Stimulated activated CD8-positive, alpha-beta memory T cell treated with anti-CD3 and anti-CD28 coated beads, Interleukin-4, amount 100 ng/mL, for 24 hours (primary cell): ENCODE data around the gene LGI1.

Experiments
- DNase-seq: peaks from one replicate; pipeline ENCODE4 v3.0.0-alpha.2; 2020; ENCODE audit warnings: low read depth

The LGI1 gene

GRCh38 chr10:93757801-93758507 lies at the start of gene LGI1:
TSS of gene LGI1 (plus strand) at chr10:93757936. CDS start at chr10:93758145, 209 bp downstream.
- DNase-seq, result no peak

GRCh38 chr10:93710333-93710909 lies 47.3 kb upstream of the LGI1 start:
- DNase-seq, result no peak

- no peak for DNase-seq
Measured at GRCh38 chr10:93711891-93712290, 45.8 kb upstream of the LGI1 start.

- no peak for DNase-seq
Measured at GRCh38 chr10:93712593-93712992, 45.1 kb upstream of the LGI1 start.

- no peak for DNase-seq
Measured at GRCh38 chr10:93715345-93715744, 42.4 kb upstream of the LGI1 start.

GRCh38 chr10:93716766-93717165 lies 41.0 kb upstream of the LGI1 start:
- DNase-seq, result no peak

- DNase-seq, result no peak
Measured at GRCh38 chr10:93718937-93719725, 38.6 kb upstream of the LGI1 start.

GRCh38 chr10:93719901-93720300 lies 37.8 kb upstream of the LGI1 start:
- no peak for DNase-seq

GRCh38 chr10:93722550-93722949 lies 35.2 kb upstream of the LGI1 start:
- DNase-seq, result no peak

- DNase-seq, result no peak
Measured at GRCh38 chr10:93723153-93723552, 34.6 kb upstream of the LGI1 start.

GRCh38 chr10:93726024-93726423 lies 31.7 kb upstream of the LGI1 start:
- DNase-seq, result no peak

GRCh38 chr10:93741367-93741766 lies 16.4 kb upstream of the LGI1 start:
- DNase-seq, result no peak

GRCh38 chr10:93742633-93743349 lies 14.9 kb upstream of the LGI1 start:
- DNase-seq, result no peak

GRCh38 chr10:93745408-93746065 lies 12.2 kb upstream of the LGI1 start:
- DNase-seq, result no peak

- DNase-seq, result no peak
Measured at GRCh38 chr10:93746844-93747284, 10.9 kb upstream of the LGI1 start.

GRCh38 chr10:93749218-93749799 lies 8.4 kb upstream of the LGI1 start:
- no peak for DNase-seq

GRCh38 chr10:93751124-93751523 lies 6.6 kb upstream of the LGI1 start:
- DNase-seq, result no peak

GRCh38 chr10:93751832-93752231 lies 5.9 kb upstream of the LGI1 start:
- no peak for DNase-seq

GRCh38 chr10:93752761-93753160 lies 5.0 kb upstream of the LGI1 start:
- no peak for DNase-seq

GRCh38 chr10:93753621-93754250 lies 4.0 kb upstream of the LGI1 start:
- DNase-seq, result no peak

GRCh38 chr10:93754761-93755160 lies 3.0 kb upstream of the LGI1 start:
- no peak for DNase-seq
